HepG2 (cell line): Measurements from ENCODE around the gene RSPRY1. TPM values are rescaled to one million over a fixed set of nuclear protein-coding genes. Genes with fewer than 3 reads are reported as not detected.

Source experiments
- ARNTL ChIP-seq: sonication (generic); formaldehyde crosslinking; IDR thresholded peaks from 2 replicates; pipeline ENCODE4 v1.4.0; 2020; ENCODE audit warnings: mild to moderate bottlenecking, missing genetic modification reagents
- HOMEZ ChIP-seq: IDR thresholded peaks from 2 replicates; pipeline ENCODE4 v1.6.1; 2016; ENCODE audit warnings: low read depth
- MEIS2 ChIP-seq: sonication (generic); formaldehyde crosslinking; IDR thresholded peaks from 2 replicates; pipeline ENCODE4 v1.9.0; 2021; ENCODE audit warnings: mild to moderate bottlenecking, missing genetic modification reagents
- NFIB ChIP-seq: sonication (generic); formaldehyde crosslinking; IDR thresholded peaks from 2 replicates; pipeline ENCODE4 v1.9.0; 2021; ENCODE audit warnings: missing genetic modification reagents, mild to moderate bottlenecking, borderline replicate concordance
- NFKBIZ ChIP-seq: IDR thresholded peaks from 2 replicates; pipeline ENCODE4 v1.6.1; 2018; ENCODE audit warnings: missing genetic modification reagents, missing compliant biosample characterization
- RBM39 ChIP-seq: fragments of 200-400 bp; formaldehyde crosslinking; IDR thresholded peaks from one replicate; pipeline ENCODE4 v1.6.1; 2018; ENCODE audit warnings: antibody characterized with exemption, mild to moderate bottlenecking, low read depth, low read length; ENCODE audit not compliant: poor library complexity, severe bottlenecking
- SMYD3 ChIP-seq: sonication (generic); formaldehyde crosslinking; IDR thresholded peaks from 2 replicates; pipeline ENCODE4 v1.8.1; 2023; ENCODE audit warnings: mild to moderate bottlenecking, missing genetic modification reagents
- ZFP37 ChIP-seq: sonication (generic); formaldehyde crosslinking; IDR thresholded peaks from 2 replicates; pipeline ENCODE4 v1.4.0; 2020; ENCODE audit warnings: missing genetic modification reagents, borderline replicate concordance
- ZNF383 ChIP-seq: sonication (generic); formaldehyde crosslinking; IDR thresholded peaks from 2 replicates; pipeline ENCODE4 v1.4.0; 2020; ENCODE audit warnings: missing genetic modification reagents, mild to moderate bottlenecking, borderline replicate concordance
- ZNF441 ChIP-seq: sonication (generic); formaldehyde crosslinking; IDR thresholded peaks from 2 replicates; pipeline ENCODE4 v1.7.0; 2021; ENCODE audit warnings: missing genetic modification reagents, borderline replicate concordance
- ZNF496 ChIP-seq: sonication (generic); formaldehyde crosslinking; IDR thresholded peaks from 2 replicates; pipeline ENCODE4 v1.8.1; 2023; ENCODE audit warnings: mild to moderate bottlenecking, moderate library complexity, missing genetic modification reagents; ENCODE audit not compliant: insufficient replicate concordance
- ZNF687 ChIP-seq: sonication (generic); formaldehyde crosslinking; IDR thresholded peaks from 2 replicates; pipeline ENCODE4 v1.5.1; 2020; ENCODE audit warnings: mild to moderate bottlenecking, missing genetic modification reagents, moderate library complexity
- ZNF782 ChIP-seq: sonication (generic); formaldehyde crosslinking; IDR thresholded peaks from 2 replicates; pipeline ENCODE4 v1.4.0; 2020; ENCODE audit warnings: missing genetic modification reagents, mild to moderate bottlenecking, borderline replicate concordance
- ZNF792 ChIP-seq: IDR thresholded peaks from 2 replicates; pipeline ENCODE4 v1.6.1; 2016
- ZNF891 ChIP-seq: sonication (generic); formaldehyde crosslinking; IDR thresholded peaks from 2 replicates; pipeline ENCODE4 v1.5.0; 2020; ENCODE audit warnings: mild to moderate bottlenecking, missing genetic modification reagents
- polyA plus RNA-seq, 8 experiments: library from polyadenylated mRNA; depleted of rRNA in 3 of 8; stranded (reverse) in 7 of 8; unstranded in 1 of 8; fragments of >200 nt; fragmentation: Illumina TruSeq in 4 of 8; extraction: Trizol in 4 of 8; gene quantifications; 2 replicates each; pipeline versions ENCODE4 v1.2.1 to v1.2.3, GENCODE V29; 2011 to 2016; ENCODE audit warnings: low read depth in 4 of 8, missing spikeins in 1 of 8, mixed read lengths in 1 of 8; ENCODE audit not compliant: insufficient read depth in 1 of 8
- total RNA-seq, 5 experiments: library from RNA; depleted of rRNA; stranded (reverse); fragments of >200 nt; fragmentation: Illumina TruSeq; extraction: Trizol; gene quantifications; 2 replicates each; pipeline ENCODE4 v1.2.3, GENCODE V29; 2016; ENCODE audit warnings: low read depth in 1 of 5
- TF ChIP-seq, protein P1 (sequence below): sonication (generic); formaldehyde crosslinking; IDR thresholded peaks from 2 replicates; pipeline ENCODE4 v1.4.0; 2020; ENCODE audit warnings: missing genetic modification reagents, borderline replicate concordance

Gene RSPRY1
- total and polyA plus RNA-seq, 2 of the 13 experiments (the other 11 are each of a cell fraction or from before 2014, with no cell fraction given), result 53.4 to 61.0 TPM

- TF ChIP-seq HOMEZ (CRISPR knock-in tag) (peak; percentile 83), ZNF792 (CRISPR knock-in tag) (peak; percentile 91), ZFP37 (CRISPR knock-in tag) (peak; percentile 89), MEIS2 (CRISPR knock-in tag) (peak; percentile 98), SMYD3 (CRISPR knock-in tag) (0 out of 2 replicates have a peak, but pooled peaks have one; percentile 42), ZNF782 (CRISPR knock-in tag) (peak; percentile 86; the same call in 1 of the 2 replicates), NFIB (CRISPR knock-in tag) (no peak), NFKBIZ (CRISPR knock-in tag) (peak; percentile 85; the same call in 1 of the 2 replicates), ZNF496 (CRISPR knock-in tag) (no peak), ARNTL (CRISPR knock-in tag) (peak; percentile 73), RBM39 (no peak), ZNF383 (CRISPR knock-in tag) (peak; percentile 42; the same call in 1 of the 2 replicates), ZNF441 (CRISPR knock-in tag) (peak; percentile 86; the same call in 1 of the 2 replicates), ZNF687 (peak; percentile 82), ZNF891 (CRISPR knock-in tag) (peak; percentile 68; the same call in 1 of the 2 replicates)
- TF ChIP-seq, protein P1, sequence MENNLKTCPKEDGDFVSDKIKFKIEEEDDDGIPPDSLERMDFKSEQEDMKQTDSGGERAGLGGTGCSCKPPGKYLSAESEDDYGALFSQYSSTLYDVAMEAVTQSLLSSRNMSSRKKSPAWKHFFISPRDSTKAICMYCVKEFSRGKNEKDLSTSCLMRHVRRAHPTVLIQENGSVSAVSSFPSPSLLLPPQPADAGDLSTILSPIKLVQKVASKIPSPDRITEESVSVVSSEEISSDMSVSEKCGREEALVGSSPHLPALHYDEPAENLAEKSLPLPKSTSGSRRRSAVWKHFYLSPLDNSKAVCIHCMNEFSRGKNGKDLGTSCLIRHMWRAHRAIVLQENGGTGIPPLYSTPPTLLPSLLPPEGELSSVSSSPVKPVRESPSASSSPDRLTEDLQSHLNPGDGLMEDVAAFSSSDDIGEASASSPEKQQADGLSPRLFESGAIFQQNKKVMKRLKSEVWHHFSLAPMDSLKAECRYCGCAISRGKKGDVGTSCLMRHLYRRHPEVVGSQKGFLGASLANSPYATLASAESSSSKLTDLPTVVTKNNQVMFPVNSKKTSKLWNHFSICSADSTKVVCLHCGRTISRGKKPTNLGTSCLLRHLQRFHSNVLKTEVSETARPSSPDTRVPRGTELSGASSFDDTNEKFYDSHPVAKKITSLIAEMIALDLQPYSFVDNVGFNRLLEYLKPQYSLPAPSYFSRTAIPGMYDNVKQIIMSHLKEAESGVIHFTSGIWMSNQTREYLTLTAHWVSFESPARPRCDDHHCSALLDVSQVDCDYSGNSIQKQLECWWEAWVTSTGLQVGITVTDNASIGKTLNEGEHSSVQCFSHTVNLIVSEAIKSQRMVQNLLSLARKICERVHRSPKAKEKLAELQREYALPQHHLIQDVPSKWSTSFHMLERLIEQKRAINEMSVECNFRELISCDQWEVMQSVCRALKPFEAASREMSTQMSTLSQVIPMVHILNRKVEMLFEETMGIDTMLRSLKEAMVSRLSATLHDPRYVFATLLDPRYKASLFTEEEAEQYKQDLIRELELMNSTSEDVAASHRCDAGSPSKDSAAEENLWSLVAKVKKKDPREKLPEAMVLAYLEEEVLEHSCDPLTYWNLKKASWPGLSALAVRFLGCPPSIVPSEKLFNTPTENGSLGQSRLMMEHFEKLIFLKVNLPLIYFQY (CRISPR knock-in tag), result peak; percentile 57; the same call in 1 of the 2 replicates
Measured at GRCh38 chr16:57279780-57280638, 93.9 kb downstream of the RSPRY1 start (continued).
